Liver (tissue), 9 donors: ENCODE results near the gene NAMPT. TPM values are rescaled to one million over a fixed set of nuclear protein-coding genes. Genes with fewer than 3 reads are reported as not detected.

Source experiments
- DNase-seq: peaks from one replicate; pipeline ENCODE4 v3.0.0-alpha.2; 2017; ENCODE audit warnings: low spot score
- H3K27ac ChIP-seq, 2 donors: one replicate each; pipeline ENCODE4 v1.7.0; 2013; ENCODE audit warnings: inconsistent platforms in 2 of 2, low read length in 2 of 2, control low read depth in 1 of 2, low read depth in 1 of 2, mild to moderate bottlenecking in 1 of 2
- H3K27me3 ChIP-seq, 4 donors: one replicate each; pipeline versions ENCODE4 v1.6.1 to v1.7.0; 2013; ENCODE audit warnings: low read length in 3 of 4, inconsistent platforms in 1 of 4, mild to moderate bottlenecking in 1 of 4, moderate library complexity in 1 of 4; ENCODE audit not compliant: control insufficient read depth in 4 of 4, insufficient read depth in 4 of 4
- H3K36me3 ChIP-seq, 4 donors: one replicate each; pipeline versions ENCODE4 v1.6.1 to v1.7.0; 2013; ENCODE audit warnings: low read length in 3 of 4, mild to moderate bottlenecking in 3 of 4, low read depth in 1 of 4, moderate library complexity in 1 of 4; ENCODE audit not compliant: control insufficient read depth in 4 of 4, insufficient read depth in 3 of 4
- H3K4me1 ChIP-seq, 4 donors: one replicate each; pipeline versions ENCODE4 v1.6.1 to v1.7.0; 2013; ENCODE audit warnings: low read length in 3 of 4, mild to moderate bottlenecking in 3 of 4, moderate library complexity in 1 of 4; ENCODE audit not compliant: control insufficient read depth in 4 of 4, insufficient read depth in 4 of 4
- H3K4me3 ChIP-seq, 3 donors: one replicate each; pipeline versions ENCODE4 v1.6.1 to v1.7.0; 2013; ENCODE audit warnings: low read length in 3 of 3, control low read depth in 1 of 3, low read depth in 1 of 3, mild to moderate bottlenecking in 1 of 3
- H3K9ac ChIP-seq, 2 donors: one replicate each; pipeline ENCODE4 v1.7.0; 2013; ENCODE audit warnings: low read length in 2 of 2, mild to moderate bottlenecking in 2 of 2, moderate library complexity in 2 of 2, control low read depth in 1 of 2, low read depth in 1 of 2
- H3K9me3 ChIP-seq, 4 donors: one replicate each; pipeline versions ENCODE4 v1.6.1 to v1.7.0; 2013; ENCODE audit warnings: low read length in 3 of 4; ENCODE audit not compliant: control insufficient read depth in 4 of 4
- EGR1 ChIP-seq, 2 donors: IDR thresholded peaks; 2 replicates each; pipeline ENCODE4 v1.6.1; 2016 to 2018; ENCODE audit warnings: antibody characterized with exemption in 2 of 2, low read depth in 2 of 2
- FOXA1 ChIP-seq: IDR thresholded peaks from 2 replicates; pipeline ENCODE4 v1.6.1; 2016; ENCODE audit warnings: antibody characterized with exemption
- FOXA2 ChIP-seq: IDR thresholded peaks from 2 replicates; pipeline ENCODE4 v1.6.1; 2016; ENCODE audit warnings: antibody characterized with exemption
- GABPA ChIP-seq, 2 donors: IDR thresholded peaks in 1 of 2; conservative IDR thresholded peaks in 1 of 2; 2 replicates each; pipeline ENCODE4 v1.6.1; 2016; ENCODE audit warnings: antibody characterized with exemption in 2 of 2, mild to moderate bottlenecking in 1 of 2, moderate library complexity in 1 of 2
- HNF4A ChIP-seq, 2 donors: conservative IDR thresholded peaks; 2 replicates each; pipeline ENCODE4 v1.6.1; 2016; ENCODE audit warnings: antibody characterized with exemption in 2 of 2, mild to moderate bottlenecking in 2 of 2
- HNF4G ChIP-seq: IDR thresholded peaks from 2 replicates; pipeline ENCODE4 v1.6.1; 2016; ENCODE audit warnings: antibody characterized with exemption
- JUND ChIP-seq, 2 donors: IDR thresholded peaks; 2 replicates each; pipeline ENCODE4 v1.6.1; 2016; ENCODE audit warnings: antibody characterized with exemption in 2 of 2
- NR2F2 ChIP-seq: IDR thresholded peaks from 2 replicates; pipeline ENCODE4 v1.6.1; 2016; ENCODE audit warnings: antibody characterized with exemption
- RAD21 ChIP-seq, 2 donors: IDR thresholded peaks; 2 replicates each; pipeline ENCODE4 v1.6.1; 2016; ENCODE audit warnings: antibody characterized with exemption in 2 of 2, mild to moderate bottlenecking in 2 of 2
- RXRA ChIP-seq, 2 donors: IDR thresholded peaks; 2 replicates each; pipeline ENCODE4 v1.6.1; 2017 to 2018; ENCODE audit warnings: antibody characterized with exemption in 2 of 2, mild to moderate bottlenecking in 1 of 2
- SP1 ChIP-seq: IDR thresholded peaks from 2 replicates; pipeline ENCODE4 v1.6.1; 2018; ENCODE audit warnings: antibody characterized with exemption, mild to moderate bottlenecking
- TAF1 ChIP-seq: conservative IDR thresholded peaks from 2 replicates; pipeline ENCODE4 v1.6.1; 2016; ENCODE audit warnings: antibody characterized with exemption, mild to moderate bottlenecking
- YY1 ChIP-seq: IDR thresholded peaks from 2 replicates; pipeline ENCODE4 v1.6.1; 2016; ENCODE audit warnings: antibody characterized with exemption, mild to moderate bottlenecking
- WGBS: extraction: QIAGEN DNeasy Blood & Tissue Kit; methylation state at CpG from one replicate; pipeline ENCODE4 v1.1.7; 2013; 5-methylcytosine and 5-hydroxymethylcytosine counted together
- polyA plus RNA-seq, 2 donors: library from polyadenylated mRNA; stranded (reverse) in 1 of 2; unstranded in 1 of 2; fragments of 200-250 nt in 1 of 2; fragments of >200 nt in 1 of 2; fragmentation: Nextera tagmentation in 1 of 2; extraction: Ambion mirVana in 1 of 2; gene quantifications; one replicate each; pipeline versions ENCODE4 v1.2.1 to v1.2.3, GENCODE V29; 2013 to 2015
- total RNA-seq, 2 donors: library from RNA; depleted of rRNA; stranded (reverse); fragments of >200 nt; gene quantifications; one replicate each; pipeline ENCODE4 v1.2.3, GENCODE V29; 2014
- TF ChIP-seq, protein P1 (sequence below): IDR thresholded peaks from 2 replicates; pipeline ENCODE4 v1.6.1; 2016; ENCODE audit warnings: antibody characterized with exemption
- TF ChIP-seq, protein P2 (sequence below): fragments of 150-350 bp; IDR thresholded peaks from 2 replicates; pipeline ENCODE4 v1.5.1; 2017; ENCODE audit warnings: improper control_type of control experiment, low read depth, low read length; ENCODE audit not compliant: missing input control
- TF ChIP-seq, protein P3 (sequence below): IDR thresholded peaks from 2 replicates; pipeline ENCODE4 v1.6.1; 2016; ENCODE audit warnings: antibody characterized with exemption, mild to moderate bottlenecking
- TF ChIP-seq, protein P4 (sequence below): IDR thresholded peaks from 2 replicates; pipeline ENCODE4 v1.6.1; 2016; ENCODE audit warnings: antibody characterized with exemption
- TF ChIP-seq, protein P5 (sequence below): IDR thresholded peaks from 2 replicates; pipeline ENCODE4 v1.6.1; 2016; ENCODE audit warnings: antibody characterized with exemption
- donor health status: healthy.
- donor health status: healthy.
- donor health status: healthy.
- donor health status: healthy.
- donor health status: healthy.

NAMPT gene
- total and polyA plus RNA-seq, 4 donors = 20.8 to 444 (median 160) TPM

DNA sequence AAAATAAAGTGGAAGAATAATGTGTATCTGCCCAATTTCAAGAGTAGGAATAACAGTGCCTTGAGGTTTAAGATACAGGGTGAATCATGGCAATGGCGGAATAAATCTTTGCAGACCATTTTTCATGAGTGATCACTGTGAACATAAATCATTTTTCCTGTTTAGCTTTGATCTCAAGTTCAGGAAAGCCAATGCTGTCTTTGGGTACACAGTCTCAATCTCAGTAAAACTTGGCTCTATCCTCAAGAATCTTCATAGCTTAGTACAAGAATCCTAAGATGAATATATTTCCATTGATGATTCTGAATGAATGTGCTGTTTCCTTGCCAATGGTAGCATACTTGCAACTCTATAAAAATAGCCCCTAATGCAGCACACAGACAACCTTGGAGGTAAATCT lies 6.8 kb downstream of the NAMPT start:
- DNase-seq = no peak
- peaks cover 3 to 32% (median 13%) of the 10 kb centered on the region in 4 donors for H3K4me1 ChIP-seq
- TF ChIP-seq JUND (IDR thresholded peaks at IDR 0.05) (no peak), YY1 (peak; percentile 21), TAF1 (no peak), NR2F2 (no peak), RAD21 (IDR thresholded peaks at IDR 0.05) (no peak)
- TF ChIP-seq, protein P1, sequence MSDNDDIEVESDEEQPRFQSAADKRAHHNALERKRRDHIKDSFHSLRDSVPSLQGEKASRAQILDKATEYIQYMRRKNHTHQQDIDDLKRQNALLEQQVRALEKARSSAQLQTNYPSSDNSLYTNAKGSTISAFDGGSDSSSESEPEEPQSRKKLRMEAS = no peak
- TF ChIP-seq, protein P2, sequence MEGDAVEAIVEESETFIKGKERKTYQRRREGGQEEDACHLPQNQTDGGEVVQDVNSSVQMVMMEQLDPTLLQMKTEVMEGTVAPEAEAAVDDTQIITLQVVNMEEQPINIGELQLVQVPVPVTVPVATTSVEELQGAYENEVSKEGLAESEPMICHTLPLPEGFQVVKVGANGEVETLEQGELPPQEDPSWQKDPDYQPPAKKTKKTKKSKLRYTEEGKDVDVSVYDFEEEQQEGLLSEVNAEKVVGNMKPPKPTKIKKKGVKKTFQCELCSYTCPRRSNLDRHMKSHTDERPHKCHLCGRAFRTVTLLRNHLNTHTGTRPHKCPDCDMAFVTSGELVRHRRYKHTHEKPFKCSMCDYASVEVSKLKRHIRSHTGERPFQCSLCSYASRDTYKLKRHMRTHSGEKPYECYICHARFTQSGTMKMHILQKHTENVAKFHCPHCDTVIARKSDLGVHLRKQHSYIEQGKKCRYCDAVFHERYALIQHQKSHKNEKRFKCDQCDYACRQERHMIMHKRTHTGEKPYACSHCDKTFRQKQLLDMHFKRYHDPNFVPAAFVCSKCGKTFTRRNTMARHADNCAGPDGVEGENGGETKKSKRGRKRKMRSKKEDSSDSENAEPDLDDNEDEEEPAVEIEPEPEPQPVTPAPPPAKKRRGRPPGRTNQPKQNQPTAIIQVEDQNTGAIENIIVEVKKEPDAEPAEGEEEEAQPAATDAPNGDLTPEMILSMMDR = no peak
- TF ChIP-seq, protein P3, sequence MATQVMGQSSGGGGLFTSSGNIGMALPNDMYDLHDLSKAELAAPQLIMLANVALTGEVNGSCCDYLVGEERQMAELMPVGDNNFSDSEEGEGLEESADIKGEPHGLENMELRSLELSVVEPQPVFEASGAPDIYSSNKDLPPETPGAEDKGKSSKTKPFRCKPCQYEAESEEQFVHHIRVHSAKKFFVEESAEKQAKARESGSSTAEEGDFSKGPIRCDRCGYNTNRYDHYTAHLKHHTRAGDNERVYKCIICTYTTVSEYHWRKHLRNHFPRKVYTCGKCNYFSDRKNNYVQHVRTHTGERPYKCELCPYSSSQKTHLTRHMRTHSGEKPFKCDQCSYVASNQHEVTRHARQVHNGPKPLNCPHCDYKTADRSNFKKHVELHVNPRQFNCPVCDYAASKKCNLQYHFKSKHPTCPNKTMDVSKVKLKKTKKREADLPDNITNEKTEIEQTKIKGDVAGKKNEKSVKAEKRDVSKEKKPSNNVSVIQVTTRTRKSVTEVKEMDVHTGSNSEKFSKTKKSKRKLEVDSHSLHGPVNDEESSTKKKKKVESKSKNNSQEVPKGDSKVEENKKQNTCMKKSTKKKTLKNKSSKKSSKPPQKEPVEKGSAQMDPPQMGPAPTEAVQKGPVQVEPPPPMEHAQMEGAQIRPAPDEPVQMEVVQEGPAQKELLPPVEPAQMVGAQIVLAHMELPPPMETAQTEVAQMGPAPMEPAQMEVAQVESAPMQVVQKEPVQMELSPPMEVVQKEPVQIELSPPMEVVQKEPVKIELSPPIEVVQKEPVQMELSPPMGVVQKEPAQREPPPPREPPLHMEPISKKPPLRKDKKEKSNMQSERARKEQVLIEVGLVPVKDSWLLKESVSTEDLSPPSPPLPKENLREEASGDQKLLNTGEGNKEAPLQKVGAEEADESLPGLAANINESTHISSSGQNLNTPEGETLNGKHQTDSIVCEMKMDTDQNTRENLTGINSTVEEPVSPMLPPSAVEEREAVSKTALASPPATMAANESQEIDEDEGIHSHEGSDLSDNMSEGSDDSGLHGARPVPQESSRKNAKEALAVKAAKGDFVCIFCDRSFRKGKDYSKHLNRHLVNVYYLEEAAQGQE = no peak
- no peak overlapping the region for H3K9ac ChIP-seq
- 96% methylated on average over 1 of the region's 1 CpG for WGBS
- no peaks in the 10 kb centered on the region for H3K9me3 ChIP-seq
- no peaks in the 10 kb centered on the region for H3K27me3 ChIP-seq
- no peak overlapping the region for H3K4me3 ChIP-seq
- H3K36me3 ChIP-seq = peaks cover 2 to 76% (median 39%) of the 10 kb centered on the region in 4 donors
- no peak overlapping the region for H3K27ac ChIP-seq

DNA sequence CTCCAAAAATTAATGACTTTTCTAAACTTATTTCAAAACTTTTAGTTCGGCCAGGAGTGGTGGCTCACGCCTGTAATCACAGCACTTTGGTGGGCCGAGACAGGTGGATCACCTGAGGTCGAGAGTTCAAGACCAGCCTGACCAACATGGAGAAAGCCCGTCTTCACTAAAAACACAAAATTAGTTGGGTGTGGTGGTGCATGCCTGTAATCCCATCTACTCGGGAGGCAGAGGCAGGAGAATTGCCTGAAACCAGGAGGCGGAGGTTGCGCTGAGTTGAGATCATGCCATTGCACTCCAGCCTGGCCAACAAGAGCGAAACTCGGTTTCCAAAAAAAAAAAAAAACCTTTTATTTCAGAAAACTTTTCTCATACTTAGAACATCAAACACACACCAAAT lies 8.3 kb downstream of the NAMPT start:
- no peak overlapping the region for H3K27ac ChIP-seq
- peaks cover 2 to 83% (median 50%) of the 10 kb centered on the region in 4 donors for H3K36me3 ChIP-seq
- DNase-seq = no peak
- no peak for TF ChIP-seq SP1
- TF ChIP-seq RXRA (IDR thresholded peaks at IDR 0.05) = no peak
- no peak for TF ChIP-seq HNF4A (conservative IDR thresholded peaks at IDR 0.05)
- TF ChIP-seq YY1 = no peak
- TF ChIP-seq NR2F2 = no peak
- TF ChIP-seq GABPA (IDR thresholded peaks at IDR 0.05 in 1 of 2, conservative IDR thresholded peaks at IDR 0.05 in 1 of 2) = no peak
- no peak for TF ChIP-seq EGR1 (IDR thresholded peaks at IDR 0.05; ENCODE audit: low read depth in 2 of 2)
- TF ChIP-seq, protein P1 = no peak
- no peak for TF ChIP-seq FOXA2
- TF ChIP-seq JUND (IDR thresholded peaks at IDR 0.05) = no peak
- TF ChIP-seq, protein P2 = no peak
- TF ChIP-seq HNF4G = no peak
- TF ChIP-seq, protein P4, sequence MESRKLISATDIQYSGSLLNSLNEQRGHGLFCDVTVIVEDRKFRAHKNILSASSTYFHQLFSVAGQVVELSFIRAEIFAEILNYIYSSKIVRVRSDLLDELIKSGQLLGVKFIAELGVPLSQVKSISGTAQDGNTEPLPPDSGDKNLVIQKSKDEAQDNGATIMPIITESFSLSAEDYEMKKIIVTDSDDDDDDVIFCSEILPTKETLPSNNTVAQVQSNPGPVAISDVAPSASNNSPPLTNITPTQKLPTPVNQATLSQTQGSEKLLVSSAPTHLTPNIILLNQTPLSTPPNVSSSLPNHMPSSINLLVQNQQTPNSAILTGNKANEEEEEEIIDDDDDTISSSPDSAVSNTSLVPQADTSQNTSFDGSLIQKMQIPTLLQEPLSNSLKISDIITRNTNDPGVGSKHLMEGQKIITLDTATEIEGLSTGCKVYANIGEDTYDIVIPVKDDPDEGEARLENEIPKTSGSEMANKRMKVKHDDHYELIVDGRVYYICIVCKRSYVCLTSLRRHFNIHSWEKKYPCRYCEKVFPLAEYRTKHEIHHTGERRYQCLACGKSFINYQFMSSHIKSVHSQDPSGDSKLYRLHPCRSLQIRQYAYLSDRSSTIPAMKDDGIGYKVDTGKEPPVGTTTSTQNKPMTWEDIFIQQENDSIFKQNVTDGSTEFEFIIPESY = no peak
- TF ChIP-seq RAD21 (IDR thresholded peaks at IDR 0.05) = no peak
- TF ChIP-seq FOXA1 = no peak
- TF ChIP-seq, protein P3 = no peak
- no peak for TF ChIP-seq TAF1
- TF ChIP-seq, protein P5, sequence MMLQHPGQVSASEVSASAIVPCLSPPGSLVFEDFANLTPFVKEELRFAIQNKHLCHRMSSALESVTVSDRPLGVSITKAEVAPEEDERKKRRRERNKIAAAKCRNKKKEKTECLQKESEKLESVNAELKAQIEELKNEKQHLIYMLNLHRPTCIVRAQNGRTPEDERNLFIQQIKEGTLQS = no peak
- no peak overlapping the region for H3K4me3 ChIP-seq
- WGBS = 96% methylated on average over 10 of the region's 10 CpGs
- H3K4me1 ChIP-seq = peaks cover 3 to 29% (median 12%) of the 10 kb centered on the region in 4 donors
- H3K9ac ChIP-seq = no peak overlapping the region
- no peaks in the 10 kb centered on the region for H3K9me3 ChIP-seq
- no peaks in the 10 kb centered on the region for H3K27me3 ChIP-seq
